ENCODE results near the gene LY6G6C.

The LY6G6C gene

DNA sequence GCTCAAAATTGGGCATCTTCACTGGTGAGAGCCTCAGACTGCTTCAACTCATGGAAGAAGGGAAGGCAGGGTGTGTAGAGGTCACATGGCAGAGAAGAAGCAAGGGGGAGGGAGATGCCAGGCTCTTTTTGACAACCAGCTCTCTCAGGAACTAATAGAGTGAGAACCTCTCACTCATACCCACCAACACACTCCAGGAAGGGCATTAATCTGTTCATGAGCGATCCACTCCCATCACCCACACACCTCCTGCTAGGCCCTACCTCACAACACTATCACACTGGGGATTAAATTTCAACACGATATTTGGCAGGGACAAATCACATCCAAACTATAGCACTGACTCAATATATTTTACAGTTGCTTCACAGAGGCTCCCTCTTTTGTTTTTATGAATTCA is 20.3 kb upstream of the LY6G6C start:
- TF ChIP-seq CTCF (conservative IDR thresholded peaks at IDR 0.05; ENCODE audit: low read length) = no peak
- H3K4me3 ChIP-seq (ENCODE audit: low read length) = no peak overlapping the region
- DNase-seq (ENCODE audit: low read depth) = no peak

GRCh38 chr6:31740397-31741223 is 19.1 kb upstream of the LY6G6C start:
- TF ChIP-seq CTCF (conservative IDR thresholded peaks at IDR 0.05; ENCODE audit: low read length) = no peak
- peak overlapping the region; percentile 91 for H3K4me3 ChIP-seq (ENCODE audit: low read length)
- DNase-seq (ENCODE audit: low read depth) = no peak

GRCh38 chr6:31739639-31740396 is 18.3 kb upstream of the LY6G6C start, which contains the start of gene MSH5:
MSH5 (plus strand) TSS chr6:31740005; CDS start chr6:31740467, 462 bp downstream.
- peak within 1 kb of the TSS; percentile 91 for H3K4me3 ChIP-seq (ENCODE audit: low read length)
- TF ChIP-seq CTCF (conservative IDR thresholded peaks at IDR 0.05; ENCODE audit: low read length) = no peak
- peak; percentile 99 for DNase-seq (ENCODE audit: low read depth)

DNA sequence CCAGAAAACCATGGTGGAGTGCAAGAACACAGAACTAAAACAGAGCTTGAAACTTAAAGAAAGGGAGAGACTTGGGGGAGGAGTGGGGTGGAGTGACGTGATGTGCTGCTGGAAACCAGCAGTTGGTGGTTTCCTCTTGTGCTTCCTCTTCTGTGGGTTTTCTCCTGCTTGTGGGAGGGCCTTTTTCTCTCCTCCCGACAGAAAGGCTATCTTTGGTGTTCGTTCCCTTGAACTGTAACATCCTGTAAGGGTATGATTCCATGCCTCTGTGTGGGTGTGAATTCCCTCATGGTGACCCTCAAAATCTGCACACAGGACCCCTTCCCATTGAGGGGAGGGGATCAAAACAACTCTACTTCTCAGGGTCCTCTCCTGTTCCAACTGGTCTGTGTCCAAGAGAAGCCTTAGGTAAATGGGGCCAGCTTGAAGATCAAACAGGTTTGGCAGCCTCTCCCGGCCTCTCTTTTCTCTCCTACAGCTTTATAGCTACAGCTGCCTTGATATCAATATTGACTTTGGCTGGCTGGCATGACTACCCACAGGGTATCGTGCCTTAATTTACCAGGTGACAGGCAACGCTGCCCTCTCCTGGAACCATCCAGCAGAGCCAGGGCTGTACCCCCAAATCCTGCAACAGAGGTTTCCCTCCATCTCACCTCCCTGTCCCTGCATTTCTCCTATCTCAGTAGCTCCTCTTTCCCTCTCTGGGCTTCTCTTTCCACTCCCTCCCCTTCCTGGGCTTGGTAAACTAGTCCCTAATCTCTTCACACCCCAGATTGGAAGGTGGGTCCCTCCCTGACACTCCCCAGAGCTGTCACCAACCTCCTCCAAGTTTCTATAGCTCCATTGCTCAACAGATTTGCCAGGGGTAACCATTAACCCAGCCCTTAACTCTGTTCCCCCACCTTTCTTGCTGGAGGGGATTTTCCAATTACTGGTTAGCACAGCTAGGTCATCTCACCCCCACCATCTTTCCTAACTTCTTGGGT is 16.7 kb upstream of the LY6G6C start:
- peak; percentile 32 for TF ChIP-seq CTCF (conservative IDR thresholded peaks at IDR 0.05; ENCODE audit: low read length)
- H3K4me3 ChIP-seq (ENCODE audit: low read length) = peak overlapping the region; percentile 24
- DNase-seq (ENCODE audit: low read depth) = peak; percentile 80

- peak overlapping the region; percentile 24 for H3K4me3 ChIP-seq (ENCODE audit: low read length)
- no peak for TF ChIP-seq CTCF (conservative IDR thresholded peaks at IDR 0.05; ENCODE audit: low read length)
- DNase-seq (ENCODE audit: low read depth) = no peak
These were observed 15.9 kb upstream of the LY6G6C start for GRCh38 chr6:31737315-31737990.

- H3K4me3 ChIP-seq (ENCODE audit: low read length) = peak overlapping the region; percentile 99
- DNase-seq (ENCODE audit: low read depth) = no peak
- no peak for TF ChIP-seq CTCF (conservative IDR thresholded peaks at IDR 0.05; ENCODE audit: low read length)
These were observed 15.3 kb upstream of the LY6G6C start for GRCh38 chr6:31736768-31737314.

Measured in AG10803 (cell line).